ENCODE data around the gene PSPH.
"Not testable (repeated sequence)": the region's sequence is repeated elsewhere in the genome, so short reads cannot be mapped to it uniquely, and the experiment has no call there.

PSPH gene

DNA sequence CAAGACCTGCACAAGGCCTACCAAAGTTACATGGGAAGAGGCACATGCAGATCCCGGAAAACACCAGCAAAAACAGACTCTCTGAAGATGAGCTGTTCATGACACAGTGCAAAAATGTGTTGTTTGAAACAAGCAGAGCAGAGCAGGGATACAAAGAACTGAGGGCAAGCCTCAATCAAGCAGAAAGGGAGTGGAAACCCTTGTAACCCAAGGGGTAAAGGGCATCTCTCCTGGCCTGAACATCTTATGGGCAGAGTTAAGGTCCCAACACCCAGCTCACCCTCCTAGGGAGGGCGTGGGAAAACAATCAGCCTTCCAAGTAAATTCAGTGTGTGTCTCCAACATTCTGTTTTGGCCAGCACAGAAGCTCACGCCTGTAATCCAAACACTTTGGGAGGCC, 10.5 kb downstream of the PSPH start:
- Histone ChIP-seq H3K36me3 (ENCODE audit: control insufficient read depth in 2 of 2, insufficient read depth in 2 of 2, low read length in 2 of 2) (no peaks in the 10 kb centered on the region), H3K27ac (ENCODE audit: low read depth in 2 of 2, low read length in 2 of 2) (no peak overlapping the region)

DNA sequence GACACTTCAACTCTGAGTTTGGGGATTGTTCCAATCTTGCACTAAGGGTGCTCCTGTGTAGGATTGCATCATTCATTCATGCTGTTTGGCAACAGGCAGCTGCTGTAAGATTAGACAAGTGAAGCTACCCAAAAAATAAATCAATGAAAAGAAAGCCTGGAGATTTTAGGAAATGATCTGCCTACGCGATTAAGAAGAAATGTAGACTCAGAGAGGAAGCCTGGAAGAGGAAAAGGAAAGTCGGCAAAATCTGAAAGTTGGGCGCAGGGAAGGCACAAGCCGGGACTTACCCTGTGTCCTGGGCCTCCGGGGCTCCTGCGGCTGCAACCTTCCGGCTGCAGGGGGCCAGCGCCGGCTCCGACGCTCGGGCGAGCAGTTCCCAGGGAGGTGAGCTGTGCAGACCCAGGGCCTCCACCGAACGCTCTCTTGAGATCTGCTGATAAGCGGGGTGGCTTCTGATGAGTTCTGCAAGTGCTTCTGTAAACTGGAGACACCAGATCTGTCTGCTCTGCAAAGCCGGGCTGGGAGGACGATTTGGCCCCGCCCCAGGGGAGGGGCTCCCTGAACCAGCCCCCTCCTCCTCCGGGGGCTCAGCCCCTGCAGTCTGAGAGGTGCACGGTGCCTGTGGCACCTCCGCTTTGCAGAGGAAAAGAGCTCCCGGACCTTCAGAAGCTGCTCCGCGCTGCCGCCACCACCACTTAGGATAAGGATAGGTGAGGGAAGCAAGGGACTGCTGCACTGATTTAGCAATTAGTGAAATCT, 17.4 kb downstream of the PSPH start:
- no peaks in the 10 kb centered on the region for H3K9me3 ChIP-seq (ENCODE audit: control insufficient read depth in 2 of 2, low read length in 2 of 2)
- H3K36me3 ChIP-seq (ENCODE audit: control insufficient read depth in 2 of 2, insufficient read depth in 2 of 2, low read length in 2 of 2): no peaks in the 10 kb centered on the region
- peak overlapping the region; percentile 77 to 87 for H3K4me3 ChIP-seq (ENCODE audit: low read length in 2 of 2)
- H3K27ac ChIP-seq (ENCODE audit: low read depth in 2 of 2, low read length in 2 of 2): peak overlapping the region; percentile 20 to 38
- H3K9ac ChIP-seq (ENCODE audit: low read depth in 1 of 2, low read length in 2 of 2): peak overlapping the region; percentile 41 to 63
- no peaks in the 10 kb centered on the region for H3K27me3 ChIP-seq (ENCODE audit: control insufficient read depth in 2 of 2, insufficient read depth in 2 of 2, low read length in 2 of 2)
- H3K4me1 ChIP-seq (ENCODE audit: control insufficient read depth in 2 of 2, insufficient read depth in 2 of 2, low read length in 2 of 2): no peaks in the 10 kb centered on the region

More for the DNA sequence above, 10.5 kb downstream of the PSPH start:
- Histone ChIP-seq H3K4me1 (ENCODE audit: control insufficient read depth in 2 of 2, insufficient read depth in 2 of 2, low read length in 2 of 2) (no peaks in the 10 kb centered on the region), H3K4me3 (ENCODE audit: low read length in 2 of 2) (no peak overlapping the region), H3K27me3 (ENCODE audit: control insufficient read depth in 2 of 2, insufficient read depth in 2 of 2, low read length in 2 of 2) (no peaks in the 10 kb centered on the region), H3K9ac (ENCODE audit: low read depth in 1 of 2, low read length in 2 of 2) (no peak overlapping the region), H3K9me3 (ENCODE audit: control insufficient read depth in 2 of 2, low read length in 2 of 2) (no peaks in the 10 kb centered on the region)

DNA sequence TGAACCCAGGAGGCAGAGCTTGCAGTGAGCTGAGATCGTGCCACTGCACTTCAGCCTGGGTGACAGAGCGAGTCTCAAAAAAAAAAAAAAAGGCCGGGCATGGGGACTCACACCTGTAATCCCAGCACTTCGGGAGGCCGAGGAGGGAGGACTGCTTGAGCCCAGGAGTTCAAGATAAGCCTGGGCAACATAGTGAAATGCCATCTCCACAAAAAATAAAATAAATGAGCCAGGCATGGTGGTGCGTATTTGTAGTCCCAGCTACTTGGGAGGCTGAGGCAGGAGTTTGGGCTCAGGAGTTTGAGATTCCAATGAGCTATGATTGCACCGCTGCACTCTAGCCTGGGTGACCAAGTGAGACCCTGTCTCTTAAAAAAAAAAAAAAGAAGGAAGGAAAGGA, 18.7 kb downstream of the PSPH start:
- H3K27me3 ChIP-seq (ENCODE audit: control insufficient read depth in 2 of 2, insufficient read depth in 2 of 2, low read length in 2 of 2); H3K27ac ChIP-seq (ENCODE audit: low read depth in 2 of 2, low read length in 2 of 2); H3K9ac ChIP-seq (ENCODE audit: low read depth in 1 of 2, low read length in 2 of 2); H3K4me3 ChIP-seq (ENCODE audit: low read length in 2 of 2); H3K4me1 ChIP-seq (ENCODE audit: control insufficient read depth in 2 of 2, insufficient read depth in 2 of 2, low read length in 2 of 2); H3K9me3 ChIP-seq (ENCODE audit: control insufficient read depth in 2 of 2, low read length in 2 of 2); H3K36me3 ChIP-seq (ENCODE audit: control insufficient read depth in 2 of 2, insufficient read depth in 2 of 2, low read length in 2 of 2): not testable (repeated sequence)

DNA sequence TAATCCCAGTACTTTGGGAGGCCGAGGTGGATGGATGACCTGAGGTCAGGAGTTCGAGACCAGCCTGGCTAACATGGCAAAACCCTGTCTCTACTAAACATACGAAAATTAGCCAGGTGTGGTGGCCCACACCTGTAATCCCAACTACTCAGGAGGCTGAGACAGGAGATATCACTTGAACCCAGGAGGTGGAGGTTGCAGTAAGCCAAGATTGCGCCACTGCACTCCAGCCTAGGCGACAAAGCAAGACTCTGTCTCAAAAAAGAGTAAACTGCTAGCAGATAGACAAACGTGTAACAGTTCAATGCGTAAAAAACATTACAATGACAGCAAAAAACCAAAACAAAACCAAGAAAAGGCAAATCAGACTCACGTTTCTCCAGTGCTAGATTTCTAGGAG, 19.7 kb downstream of the PSPH start:
- not testable (repeated sequence) for H3K27ac ChIP-seq (ENCODE audit: low read depth in 2 of 2, low read length in 2 of 2); H3K9ac ChIP-seq (ENCODE audit: low read depth in 1 of 2, low read length in 2 of 2); H3K36me3 ChIP-seq (ENCODE audit: control insufficient read depth in 2 of 2, insufficient read depth in 2 of 2, low read length in 2 of 2); H3K4me1 ChIP-seq (ENCODE audit: control insufficient read depth in 2 of 2, insufficient read depth in 2 of 2, low read length in 2 of 2); H3K4me3 ChIP-seq (ENCODE audit: low read length in 2 of 2); H3K9me3 ChIP-seq (ENCODE audit: control insufficient read depth in 2 of 2, low read length in 2 of 2); H3K27me3 ChIP-seq (ENCODE audit: control insufficient read depth in 2 of 2, insufficient read depth in 2 of 2, low read length in 2 of 2)

DNA sequence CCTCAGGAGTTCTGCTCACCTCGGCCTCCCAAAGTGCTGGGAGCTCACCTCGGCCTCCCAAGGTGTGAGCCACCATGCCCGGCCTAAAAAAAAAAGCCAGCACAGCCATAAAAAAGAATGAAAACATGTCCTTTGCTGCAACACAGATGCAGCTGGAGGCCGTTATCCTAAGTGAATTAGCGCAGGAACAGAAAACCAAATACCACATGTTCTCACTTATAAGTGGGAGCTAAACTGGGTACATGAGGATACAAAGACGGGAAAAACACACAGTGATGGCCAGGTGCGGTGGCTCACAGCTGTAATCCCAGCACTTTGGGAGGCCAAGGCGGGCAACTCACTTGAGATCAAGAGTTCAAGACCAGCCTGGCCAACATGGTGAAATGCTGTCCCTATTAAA, 20.9 kb downstream of the PSPH start:
- Histone ChIP-seq H3K27ac (ENCODE audit: low read depth in 2 of 2, low read length in 2 of 2) (no peak overlapping the region), H3K9me3 (ENCODE audit: control insufficient read depth in 2 of 2, low read length in 2 of 2) (no peaks in the 10 kb centered on the region), H3K9ac (ENCODE audit: low read depth in 1 of 2, low read length in 2 of 2) (no peak overlapping the region), H3K27me3 (ENCODE audit: control insufficient read depth in 2 of 2, insufficient read depth in 2 of 2, low read length in 2 of 2) (no peaks in the 10 kb centered on the region), H3K4me1 (ENCODE audit: control insufficient read depth in 2 of 2, insufficient read depth in 2 of 2, low read length in 2 of 2) (no peaks in the 10 kb centered on the region), H3K36me3 (ENCODE audit: control insufficient read depth in 2 of 2, insufficient read depth in 2 of 2, low read length in 2 of 2) (no peaks in the 10 kb centered on the region), H3K4me3 (ENCODE audit: low read length in 2 of 2) (no peak overlapping the region)

DNA sequence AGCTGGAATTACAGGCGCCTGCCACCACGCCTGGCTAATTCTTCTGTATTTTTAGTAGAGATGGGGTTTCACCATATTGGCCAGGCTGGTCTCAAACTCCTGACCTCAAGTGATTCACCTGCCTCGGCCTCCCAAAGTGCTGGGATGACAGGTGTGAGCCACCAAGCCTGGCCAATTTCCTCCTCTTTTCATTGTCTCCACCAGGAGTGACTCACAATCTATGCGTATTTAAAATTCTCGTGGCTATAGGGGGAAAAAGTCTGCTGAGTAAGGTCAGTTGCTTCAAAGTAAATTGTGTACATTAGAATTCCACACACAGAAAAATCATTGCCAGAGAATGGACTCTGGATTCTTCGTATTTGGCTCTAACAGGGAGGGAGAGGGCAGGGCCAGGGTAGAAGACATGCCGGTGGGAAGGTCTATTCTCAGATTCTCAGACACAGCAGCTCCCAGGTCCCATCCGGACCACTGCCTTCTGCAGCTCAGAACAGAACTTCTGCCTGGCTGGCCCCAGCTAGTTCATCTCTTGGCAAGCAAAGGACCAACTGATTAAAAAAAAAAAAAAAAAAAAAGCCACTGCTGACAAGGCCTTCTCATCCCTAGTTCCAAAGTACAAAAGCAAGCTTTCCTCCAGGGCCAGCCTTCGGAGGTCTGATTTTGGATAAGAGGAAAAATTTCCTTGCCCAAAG, 22.2 kb downstream of the PSPH start:
- H3K9me3 ChIP-seq (ENCODE audit: control insufficient read depth in 2 of 2, low read length in 2 of 2): no peaks in the 10 kb centered on the region
- H3K27me3 ChIP-seq (ENCODE audit: control insufficient read depth in 2 of 2, insufficient read depth in 2 of 2, low read length in 2 of 2): no peaks in the 10 kb centered on the region
- no peak overlapping the region for H3K9ac ChIP-seq (ENCODE audit: low read depth in 1 of 2, low read length in 2 of 2)
- H3K4me1 ChIP-seq (ENCODE audit: control insufficient read depth in 2 of 2, insufficient read depth in 2 of 2, low read length in 2 of 2): no peaks in the 10 kb centered on the region
- H3K4me3 ChIP-seq (ENCODE audit: low read length in 2 of 2): no peak overlapping the region
- H3K36me3 ChIP-seq (ENCODE audit: control insufficient read depth in 2 of 2, insufficient read depth in 2 of 2, low read length in 2 of 2): no peaks in the 10 kb centered on the region
- no peak overlapping the region for H3K27ac ChIP-seq (ENCODE audit: low read depth in 2 of 2, low read length in 2 of 2)

DNA sequence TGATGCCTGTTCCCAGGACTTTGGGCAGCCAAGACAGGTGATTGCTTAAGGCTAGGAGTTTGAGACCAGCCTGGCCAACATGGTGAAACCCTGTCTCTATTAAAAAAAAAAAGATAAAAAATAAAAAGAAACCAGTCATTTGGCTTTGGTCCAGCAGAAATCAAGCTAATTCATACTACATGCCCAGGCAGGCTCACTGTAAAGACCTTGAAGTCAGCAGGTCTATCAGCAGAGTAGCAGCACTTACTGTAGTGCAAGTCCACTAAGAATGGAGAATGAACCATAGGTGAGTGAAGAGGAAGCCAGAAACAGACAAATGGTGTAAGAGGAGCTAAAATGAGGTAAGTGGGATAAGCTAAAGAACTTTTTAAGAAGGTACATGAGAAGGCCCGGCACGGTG, 24.7 kb downstream of the PSPH start:
- H3K27me3 ChIP-seq (ENCODE audit: control insufficient read depth in 2 of 2, insufficient read depth in 2 of 2, low read length in 2 of 2): no peaks in the 10 kb centered on the region
- H3K9ac ChIP-seq (ENCODE audit: low read depth in 1 of 2, low read length in 2 of 2): no peak overlapping the region
- no peaks in the 10 kb centered on the region for H3K9me3 ChIP-seq (ENCODE audit: control insufficient read depth in 2 of 2, low read length in 2 of 2)
- H3K4me1 ChIP-seq (ENCODE audit: control insufficient read depth in 2 of 2, insufficient read depth in 2 of 2, low read length in 2 of 2): no peaks in the 10 kb centered on the region
- H3K4me3 ChIP-seq (ENCODE audit: low read length in 2 of 2): no peak overlapping the region
- H3K27ac ChIP-seq (ENCODE audit: low read depth in 2 of 2, low read length in 2 of 2): no peak overlapping the region
- H3K36me3 ChIP-seq (ENCODE audit: control insufficient read depth in 2 of 2, insufficient read depth in 2 of 2, low read length in 2 of 2): no peaks in the 10 kb centered on the region

DNA sequence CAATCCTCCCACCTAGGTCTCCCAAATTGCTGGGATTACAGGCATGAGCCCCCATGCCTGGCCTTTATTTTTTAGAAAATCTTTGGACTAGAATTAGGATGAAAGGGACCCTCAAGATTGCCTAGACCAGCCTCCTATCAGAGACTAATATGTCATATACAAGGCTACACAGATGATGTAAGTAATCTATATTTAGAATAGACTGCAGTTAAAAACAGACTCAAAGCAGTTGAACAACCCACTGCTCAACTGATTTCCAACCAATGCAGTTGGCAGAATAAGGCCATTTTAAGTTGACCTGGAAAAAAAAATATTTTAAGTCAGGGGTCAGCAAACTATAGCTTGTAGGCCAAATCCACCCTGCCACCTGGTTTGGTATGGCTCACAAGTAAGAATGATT, 27.7 kb downstream of the PSPH start:
- Histone ChIP-seq H3K9ac (ENCODE audit: low read depth in 1 of 2, low read length in 2 of 2) (no peak overlapping the region), H3K4me1 (ENCODE audit: control insufficient read depth in 2 of 2, insufficient read depth in 2 of 2, low read length in 2 of 2) (no peaks in the 10 kb centered on the region), H3K36me3 (ENCODE audit: control insufficient read depth in 2 of 2, insufficient read depth in 2 of 2, low read length in 2 of 2) (peaks cover 2 to 7% of the 10 kb centered on the region in 2 donors), H3K27ac (ENCODE audit: low read depth in 2 of 2, low read length in 2 of 2) (no peak overlapping the region), H3K9me3 (ENCODE audit: control insufficient read depth in 2 of 2, low read length in 2 of 2) (no peaks in the 10 kb centered on the region), H3K4me3 (ENCODE audit: low read length in 2 of 2) (no peak overlapping the region), H3K27me3 (ENCODE audit: control insufficient read depth in 2 of 2, insufficient read depth in 2 of 2, low read length in 2 of 2) (no peaks in the 10 kb centered on the region)

DNA sequence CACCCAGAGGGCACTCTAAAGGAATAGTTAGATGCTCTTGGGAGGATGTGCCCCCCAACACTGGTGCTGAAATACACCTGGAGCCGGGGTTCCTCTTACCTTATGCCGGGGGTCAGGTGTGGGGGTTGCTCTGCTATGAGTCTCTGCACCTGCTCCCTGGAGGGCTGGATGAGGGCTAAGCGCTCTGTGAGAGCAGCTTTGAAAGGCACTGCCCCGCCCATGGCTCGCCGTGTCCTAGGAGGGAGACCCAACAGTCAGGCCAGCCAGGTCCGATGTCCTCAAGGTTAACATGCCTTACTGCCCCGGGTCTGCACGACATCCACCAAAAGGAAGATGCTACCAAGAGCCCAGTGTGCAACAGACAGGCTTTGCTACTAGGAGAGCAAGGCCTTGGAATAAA, 31.7 kb downstream of the PSPH start:
- no peaks in the 10 kb centered on the region for H3K27me3 ChIP-seq (ENCODE audit: control insufficient read depth in 2 of 2, insufficient read depth in 2 of 2, low read length in 2 of 2)
- no peak overlapping the region for H3K4me3 ChIP-seq (ENCODE audit: low read length in 2 of 2)
- H3K4me1 ChIP-seq (ENCODE audit: control insufficient read depth in 2 of 2, insufficient read depth in 2 of 2, low read length in 2 of 2): no peaks in the 10 kb centered on the region
- no peak overlapping the region for H3K27ac ChIP-seq (ENCODE audit: low read depth in 2 of 2, low read length in 2 of 2)
- no peaks in the 10 kb centered on the region for H3K9me3 ChIP-seq (ENCODE audit: control insufficient read depth in 2 of 2, low read length in 2 of 2)
- H3K36me3 ChIP-seq (ENCODE audit: control insufficient read depth in 2 of 2, insufficient read depth in 2 of 2, low read length in 2 of 2): peaks cover 4 to 7% of the 10 kb centered on the region in 2 donors
- H3K9ac ChIP-seq (ENCODE audit: low read depth in 1 of 2, low read length in 2 of 2): no peak overlapping the region

DNA sequence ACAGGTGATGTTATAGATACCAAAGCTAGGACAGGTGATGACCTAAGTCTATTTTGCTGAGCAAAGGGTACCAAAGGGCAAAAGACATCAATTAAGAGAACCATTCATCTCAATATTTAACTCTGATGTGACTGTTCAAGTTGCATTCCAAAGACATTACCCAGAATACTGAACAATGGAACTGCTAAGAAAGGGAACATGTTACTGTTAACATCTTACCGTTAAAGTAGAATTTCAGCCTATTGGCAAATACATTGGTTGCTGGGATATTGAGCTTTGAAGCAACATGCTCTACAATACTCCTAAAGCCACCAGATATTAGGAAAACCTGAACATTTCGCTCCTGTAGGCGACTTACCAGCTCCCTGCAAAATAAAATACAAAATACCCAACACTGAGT, 34.2 kb downstream of the PSPH start:
- H3K27ac ChIP-seq (ENCODE audit: low read depth in 2 of 2, low read length in 2 of 2); H3K9me3 ChIP-seq (ENCODE audit: control insufficient read depth in 2 of 2, low read length in 2 of 2); H3K4me1 ChIP-seq (ENCODE audit: control insufficient read depth in 2 of 2, insufficient read depth in 2 of 2, low read length in 2 of 2); H3K27me3 ChIP-seq (ENCODE audit: control insufficient read depth in 2 of 2, insufficient read depth in 2 of 2, low read length in 2 of 2); H3K4me3 ChIP-seq (ENCODE audit: low read length in 2 of 2); H3K36me3 ChIP-seq (ENCODE audit: control insufficient read depth in 2 of 2, insufficient read depth in 2 of 2, low read length in 2 of 2); H3K9ac ChIP-seq (ENCODE audit: low read depth in 1 of 2, low read length in 2 of 2): not testable (repeated sequence)

Data from mucosa of rectum (tissue), 2 donors.